ENCODE data around the gene PLS1. TPM values are rescaled to one million over a fixed set of nuclear protein-coding genes. Genes with fewer than 3 reads are reported as not detected.

Gene PLS1
- total RNA-seq, 2 experiments from 2014 or later = 4.0 to 7.2 TPM

DNA sequence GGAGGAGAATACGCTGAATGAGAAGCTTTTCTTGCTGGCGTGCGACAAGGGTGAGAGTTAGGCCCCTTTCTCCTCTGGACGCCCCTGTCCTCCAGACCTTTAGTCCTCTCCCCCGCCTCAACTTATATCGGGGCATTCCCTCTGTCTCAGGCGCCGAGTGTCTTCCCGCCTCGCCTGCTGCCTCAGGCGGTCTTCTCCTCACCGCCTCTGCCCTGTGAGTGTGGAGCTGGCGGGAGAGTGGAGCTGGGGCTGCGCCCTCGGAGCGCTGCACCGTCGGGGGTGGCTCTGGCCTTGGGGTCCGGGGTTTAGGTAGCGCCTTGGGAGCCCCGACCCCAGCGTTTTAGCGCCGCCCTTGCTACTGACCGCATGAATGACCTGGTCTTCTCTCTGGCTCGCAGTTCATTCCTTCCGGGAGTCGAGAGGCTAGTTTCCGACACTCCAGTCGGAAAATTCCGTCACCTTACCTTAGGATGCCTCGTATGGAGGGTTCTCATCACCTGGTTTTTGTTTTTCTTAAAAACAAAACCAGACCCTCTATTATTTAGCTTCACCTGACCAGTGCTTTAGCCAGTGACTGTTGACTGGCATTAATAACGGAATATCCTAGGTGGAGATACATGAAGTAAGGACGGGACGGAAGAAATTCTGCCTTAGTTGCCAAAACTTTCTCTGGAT is 128.6 kb downstream of the PLS1 start:
- H3K4me1 ChIP-seq (ENCODE audit: insufficient read depth, low read length, poor library complexity, severe bottlenecking) = peaks cover 3% of the 10 kb centered on the region
- ChIA-PET CTCF (ENCODE audit: unreplicated experiment) (no interaction called here), POLR2A (interaction anchor here (0.7 kb wide), 1 partner anchor 79 kb away, joined by 3 read pairs; no protein-coding TSS in a partner anchor)
- no peaks in the 10 kb centered on the region for H3K79me2 ChIP-seq (ENCODE audit: insufficient read depth, low read depth, low read length)
- peak overlapping the region; percentile 88 for H3K4me2 ChIP-seq (ENCODE audit: low read length)
- H4K20me1 ChIP-seq (ENCODE audit: insufficient read depth, low read length) = no peaks in the 10 kb centered on the region
- H3K4me3 ChIP-seq (ENCODE audit: low read depth, low read length, poor library complexity, severe bottlenecking) = peak overlapping the region; percentile 74
- intact Hi-C loops (cut with micrococcal nuclease; ENCODE audit: unreplicated experiment) = loop anchor here (5.0 kb wide), 1 partner anchor 128 kb away; the partner anchor contains the start of gene PLS1
- H3K36me3 ChIP-seq (ENCODE audit: insufficient read depth, low read length) = no peaks in the 10 kb centered on the region
- H3K9me2 ChIP-seq (ENCODE audit: insufficient read depth, low read length) = no peaks in the 10 kb centered on the region
- no TSS peak for BruUV-seq (replicated peaks)
- no peak overlapping the region for H3K27ac ChIP-seq (ENCODE audit: low read depth, low read length, poor library complexity, severe bottlenecking)
- peak overlapping the region; percentile 97 for H2AFZ ChIP-seq (ENCODE audit: low read length)
- TF ChIP-seq EZH2phosphoT487 (IDR thresholded peaks at IDR 0.05; ENCODE audit: borderline replicate concordance, low read depth, low read length) = no peak
- TF ChIP-seq, protein P1, sequence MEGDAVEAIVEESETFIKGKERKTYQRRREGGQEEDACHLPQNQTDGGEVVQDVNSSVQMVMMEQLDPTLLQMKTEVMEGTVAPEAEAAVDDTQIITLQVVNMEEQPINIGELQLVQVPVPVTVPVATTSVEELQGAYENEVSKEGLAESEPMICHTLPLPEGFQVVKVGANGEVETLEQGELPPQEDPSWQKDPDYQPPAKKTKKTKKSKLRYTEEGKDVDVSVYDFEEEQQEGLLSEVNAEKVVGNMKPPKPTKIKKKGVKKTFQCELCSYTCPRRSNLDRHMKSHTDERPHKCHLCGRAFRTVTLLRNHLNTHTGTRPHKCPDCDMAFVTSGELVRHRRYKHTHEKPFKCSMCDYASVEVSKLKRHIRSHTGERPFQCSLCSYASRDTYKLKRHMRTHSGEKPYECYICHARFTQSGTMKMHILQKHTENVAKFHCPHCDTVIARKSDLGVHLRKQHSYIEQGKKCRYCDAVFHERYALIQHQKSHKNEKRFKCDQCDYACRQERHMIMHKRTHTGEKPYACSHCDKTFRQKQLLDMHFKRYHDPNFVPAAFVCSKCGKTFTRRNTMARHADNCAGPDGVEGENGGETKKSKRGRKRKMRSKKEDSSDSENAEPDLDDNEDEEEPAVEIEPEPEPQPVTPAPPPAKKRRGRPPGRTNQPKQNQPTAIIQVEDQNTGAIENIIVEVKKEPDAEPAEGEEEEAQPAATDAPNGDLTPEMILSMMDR (conservative IDR thresholded peaks at IDR 0.05; ENCODE audit: low read length) = no peak
- DNase-seq (ENCODE audit: low spot score) = no peak
- no peaks in the 10 kb centered on the region for H3K9me3 ChIP-seq (ENCODE audit: low read length)

DNA sequence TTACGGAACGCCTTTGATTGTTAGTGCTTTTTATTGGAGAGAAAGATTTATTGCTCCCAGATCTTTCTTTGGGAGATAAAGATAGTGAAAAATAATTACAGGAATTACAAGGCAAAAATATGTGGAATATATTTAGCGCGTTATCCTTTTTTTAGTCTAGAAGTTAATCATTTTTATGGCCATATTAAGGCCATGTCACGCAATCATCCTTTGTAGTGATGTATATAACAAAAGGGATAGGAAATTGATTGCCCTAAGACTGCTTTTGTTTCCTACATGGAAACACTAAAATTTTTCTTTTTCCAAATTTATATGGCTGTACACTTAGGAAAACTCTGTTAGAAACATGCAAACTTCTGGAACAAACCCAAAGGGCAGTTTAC is 129.2 kb downstream of the PLS1 start:
- no peak overlapping the region for H3K27ac ChIP-seq (ENCODE audit: low read depth, low read length, poor library complexity, severe bottlenecking)
- CTCF ChIA-PET (ENCODE audit: unreplicated experiment) = no interaction called here
- H3K4me3 ChIP-seq (ENCODE audit: low read depth, low read length, poor library complexity, severe bottlenecking) = no peak overlapping the region
- DNase-seq (ENCODE audit: low spot score) = no peak
- no peak overlapping the region for H2AFZ ChIP-seq (ENCODE audit: low read length)
- H3K36me3 ChIP-seq (ENCODE audit: insufficient read depth, low read length) = no peaks in the 10 kb centered on the region
- no peaks in the 10 kb centered on the region for H3K9me3 ChIP-seq (ENCODE audit: low read length)
- H3K9me2 ChIP-seq (ENCODE audit: insufficient read depth, low read length) = no peaks in the 10 kb centered on the region
- no peaks in the 10 kb centered on the region for H4K20me1 ChIP-seq (ENCODE audit: insufficient read depth, low read length)
- no peak for TF ChIP-seq EZH2phosphoT487 (IDR thresholded peaks at IDR 0.05; ENCODE audit: borderline replicate concordance, low read depth, low read length)
- TF ChIP-seq, protein P1 (conservative IDR thresholded peaks at IDR 0.05; ENCODE audit: low read length) = no peak
- POLR2A ChIA-PET = interaction anchor here (0.7 kb wide), 1 partner anchor 80 kb away, joined by 3 read pairs; no protein-coding TSS in a partner anchor
- H3K4me2 ChIP-seq (ENCODE audit: low read length) = no peak overlapping the region; the same call in 1 of the 2 replicates
- H3K79me2 ChIP-seq (ENCODE audit: insufficient read depth, low read depth, low read length) = no peaks in the 10 kb centered on the region
- BruUV-seq (replicated peaks) = TSS peak; percentile 48
- H3K4me1 ChIP-seq (ENCODE audit: insufficient read depth, low read length, poor library complexity, severe bottlenecking) = peaks cover 3% of the 10 kb centered on the region
- intact Hi-C loops (cut with micrococcal nuclease; ENCODE audit: unreplicated experiment) = no loop called here

DNA sequence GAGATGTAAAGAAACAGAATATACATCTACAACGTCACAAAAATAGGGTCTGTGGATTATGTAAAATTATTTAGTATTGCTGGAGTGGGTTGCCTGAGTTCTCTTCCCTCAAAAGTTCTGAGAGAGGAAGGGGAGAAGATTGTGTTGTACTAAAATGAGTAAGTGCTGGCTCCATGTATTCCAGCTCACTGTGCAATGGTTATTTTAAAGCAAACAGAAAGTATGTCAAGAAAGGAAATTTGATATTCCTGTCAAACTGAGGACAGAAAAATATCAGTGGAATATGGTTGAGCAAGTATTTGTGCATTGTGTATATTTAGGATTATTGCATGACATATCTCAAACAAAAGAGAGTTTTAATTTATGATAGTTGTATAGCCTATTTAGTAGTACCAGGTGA is 129.8 kb downstream of the PLS1 start:
- DNase-seq (ENCODE audit: low spot score) = no peak
- Histone ChIP-seq H3K9me3 (ENCODE audit: low read length) (no peaks in the 10 kb centered on the region), H3K4me1 (ENCODE audit: insufficient read depth, low read length, poor library complexity, severe bottlenecking) (peaks cover 3% of the 10 kb centered on the region), H3K4me2 (ENCODE audit: low read length) (no peak overlapping the region), H3K27ac (ENCODE audit: low read depth, low read length, poor library complexity, severe bottlenecking) (no peak overlapping the region), H3K4me3 (ENCODE audit: low read depth, low read length, poor library complexity, severe bottlenecking) (no peak overlapping the region), H3K79me2 (ENCODE audit: insufficient read depth, low read depth, low read length) (no peaks in the 10 kb centered on the region), H4K20me1 (ENCODE audit: insufficient read depth, low read length) (no peaks in the 10 kb centered on the region), H3K36me3 (ENCODE audit: insufficient read depth, low read length) (no peaks in the 10 kb centered on the region), H3K9me2 (ENCODE audit: insufficient read depth, low read length) (no peaks in the 10 kb centered on the region), H2AFZ (ENCODE audit: low read length) (no peak overlapping the region)
- intact Hi-C loops (cut with micrococcal nuclease; ENCODE audit: unreplicated experiment) = no loop called here
- ChIA-PET CTCF (ENCODE audit: unreplicated experiment) (no interaction called here), POLR2A (no interaction called here)
- TF ChIP-seq EZH2phosphoT487 (IDR thresholded peaks at IDR 0.05; ENCODE audit: borderline replicate concordance, low read depth, low read length) = no peak
- TF ChIP-seq, protein P1 (conservative IDR thresholded peaks at IDR 0.05; ENCODE audit: low read length) = no peak
- no TSS peak for BruUV-seq (replicated peaks)

Measured in OCI-LY7 (cell line).